Muscle of back (tissue), 11 donors: ENCODE data around the gene CLNK. TPM values are rescaled to one million over a fixed set of nuclear protein-coding genes. Genes with fewer than 3 reads are reported as not detected.
"Not testable (repeated sequence)": the region's sequence is repeated elsewhere in the genome, so short reads cannot be mapped to it uniquely, and the experiment has no call there.

Experiments
- DNase-seq, 3 donors: peaks; one replicate each; pipeline versions ENCODE4 v3.0.0 to v3.0.0-alpha.2; 2013
- polyA plus RNA-seq, 10 donors: library from polyadenylated mRNA; unstranded; fragments of 120-200 nt; gene quantifications; one replicate each; pipeline ENCODE4 v1.2.1, GENCODE V29; 2013; ENCODE audit not compliant: insufficient read length in 10 of 10

CLNK gene
- polyA plus RNA-seq, 10 donors: 0.11 to 0.43 (median 0.19) TPM

DNA sequence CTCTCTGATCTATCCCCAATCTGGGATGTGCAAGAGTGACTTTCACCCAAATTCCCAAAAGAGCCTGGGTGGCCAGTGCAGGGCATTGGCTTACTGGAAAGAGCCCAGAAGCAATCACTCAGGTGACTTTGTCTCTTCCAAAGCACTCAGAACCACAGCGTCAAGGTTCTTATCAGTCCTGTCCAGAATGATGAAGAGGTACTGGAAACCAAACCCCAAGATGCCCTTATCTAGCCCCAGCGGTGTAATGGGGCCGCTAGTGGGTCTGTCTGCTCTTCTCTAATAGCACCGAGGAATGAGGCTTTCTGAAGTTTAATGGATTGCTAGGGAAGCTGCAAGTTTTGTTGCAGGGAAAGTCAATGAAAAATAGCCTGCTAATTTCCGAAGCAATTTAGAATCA, 21.6 kb downstream of the CLNK start:
- no peak for DNase-seq

DNA sequence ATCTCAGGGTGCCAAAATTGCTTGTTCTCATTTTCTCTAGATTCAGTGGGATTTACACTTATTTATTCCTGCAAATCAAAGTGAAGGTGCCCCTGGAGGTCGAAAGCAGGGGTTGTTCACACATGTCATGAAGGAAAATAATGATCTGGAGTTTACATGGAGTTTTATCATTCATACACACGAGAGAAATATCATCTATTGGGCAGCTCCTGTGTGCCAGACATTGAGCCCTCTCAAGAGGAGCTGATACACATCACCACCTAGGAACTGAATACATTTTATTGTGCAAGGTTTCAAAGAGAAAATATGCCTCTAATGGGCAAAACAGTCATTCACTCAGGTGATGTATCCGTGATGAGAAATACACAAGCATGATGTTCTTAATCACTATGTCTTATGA, 23.5 kb downstream of the CLNK start:
- DNase-seq: no peak

DNA sequence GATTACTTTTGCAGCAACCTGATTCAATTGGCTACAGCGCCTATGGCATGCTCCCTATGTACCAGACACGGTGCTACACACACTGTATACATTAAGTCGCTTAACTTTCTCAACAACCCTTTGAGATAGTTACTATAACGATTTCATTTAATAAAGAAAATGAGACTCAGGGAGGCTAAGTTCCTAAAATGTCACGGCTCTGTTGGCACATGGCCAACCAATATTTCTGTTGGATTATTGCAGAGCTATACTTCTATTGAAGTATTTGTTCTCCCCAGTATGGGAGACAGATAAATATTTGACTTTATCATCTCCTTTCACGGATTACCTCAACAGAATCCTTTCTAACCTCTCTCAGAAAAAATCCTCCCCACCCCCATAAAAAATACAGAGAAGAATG, 25.3 kb downstream of the CLNK start:
- DNase-seq: no peak

DNA sequence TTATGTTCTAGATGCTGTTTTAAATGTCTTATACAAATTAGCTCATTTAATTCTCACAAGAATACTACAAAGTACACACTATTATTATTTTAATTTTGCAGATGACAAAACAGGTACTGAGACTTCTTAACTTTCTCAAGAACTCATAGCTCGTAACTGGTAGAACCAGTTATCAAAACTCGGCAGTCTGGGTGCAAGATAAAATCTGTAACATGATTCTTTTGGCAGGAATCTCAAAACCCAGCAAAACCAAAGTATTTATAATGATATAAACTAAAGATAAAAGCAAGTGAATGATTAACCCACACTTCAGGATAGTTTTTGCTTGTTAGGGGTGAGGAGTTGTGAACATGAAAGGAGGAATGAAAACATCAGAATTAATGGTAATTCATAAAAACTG, 27.6 kb downstream of the CLNK start:
- no peak for DNase-seq

DNA sequence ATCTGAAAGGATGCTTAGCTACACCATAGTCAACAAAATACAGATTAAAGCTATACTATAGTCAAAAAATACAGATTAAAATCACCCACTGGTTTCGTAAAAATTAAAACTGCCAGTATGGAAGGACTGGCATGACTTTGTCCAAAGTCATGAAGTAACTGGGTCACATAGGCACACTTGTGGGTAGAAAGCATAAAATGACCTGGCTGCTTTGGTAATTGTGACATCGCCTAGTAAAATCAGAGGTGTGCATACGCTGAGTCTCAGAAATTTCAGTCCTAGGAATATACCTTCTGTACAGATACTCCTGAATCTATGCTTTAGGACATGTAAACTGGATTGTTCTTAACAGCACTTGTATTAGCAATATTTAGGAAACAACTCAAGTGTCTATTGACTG, 28.1 kb downstream of the CLNK start:
- no peak for DNase-seq

DNA sequence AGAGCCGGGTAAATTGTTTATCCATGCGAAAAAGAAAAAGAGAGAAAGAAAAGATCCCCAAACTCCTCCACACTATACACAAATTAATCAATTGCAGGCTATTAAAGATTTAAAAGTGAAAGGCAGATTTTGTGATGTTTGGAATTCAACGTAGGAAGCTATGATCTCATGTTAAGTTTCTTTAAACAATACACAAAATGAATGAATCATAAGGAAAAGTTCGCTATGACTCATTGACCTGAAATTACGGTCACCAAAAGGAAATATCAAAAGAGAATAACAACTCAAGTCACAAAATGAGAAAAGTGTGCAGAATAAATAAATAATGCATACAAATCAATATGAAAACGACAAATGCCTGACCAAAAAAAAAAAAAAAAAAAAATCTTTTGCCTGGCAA, 28.6 kb downstream of the CLNK start:
- peak in 1 of 3 donors; percentile 8 for DNase-seq

DNA sequence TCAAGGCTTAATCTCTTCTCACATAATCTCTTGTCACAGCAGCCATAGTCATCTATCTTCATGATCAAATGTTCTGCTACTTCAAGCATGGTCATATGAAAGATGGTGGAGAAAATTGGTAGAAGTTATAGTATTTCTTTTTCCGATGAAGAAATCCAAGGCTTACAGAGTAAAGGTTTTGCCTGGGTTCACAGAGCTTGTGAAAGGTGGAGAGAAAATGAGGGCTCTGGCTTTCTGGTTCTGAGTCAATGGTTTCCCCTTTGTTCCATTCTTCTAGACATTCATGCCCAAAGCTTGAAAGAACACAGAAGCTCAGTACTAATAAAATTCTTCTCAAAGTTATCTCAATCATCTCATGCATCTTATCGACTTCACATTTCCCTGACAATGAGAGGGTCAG, 36.1 kb downstream of the CLNK start:
- no peak for DNase-seq

DNA sequence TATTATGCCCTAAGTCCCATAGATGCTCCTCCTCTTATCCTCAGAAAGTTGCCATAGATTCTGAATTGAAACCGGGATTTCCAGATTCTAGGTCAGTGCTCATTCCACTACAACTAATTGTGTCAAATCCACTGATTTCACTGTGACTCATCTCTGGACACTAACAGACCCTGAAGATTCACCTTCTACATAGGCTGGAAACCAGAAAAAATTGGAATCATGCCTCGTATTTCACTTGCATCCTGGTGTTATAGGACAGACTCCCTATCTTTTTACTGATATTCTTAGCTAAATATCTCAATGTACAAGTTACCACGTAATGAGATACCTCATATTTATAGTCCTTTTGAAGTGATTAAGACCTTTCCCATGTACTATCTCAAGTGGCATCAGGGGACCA, 36.7 kb downstream of the CLNK start:
- no peak for DNase-seq

DNA sequence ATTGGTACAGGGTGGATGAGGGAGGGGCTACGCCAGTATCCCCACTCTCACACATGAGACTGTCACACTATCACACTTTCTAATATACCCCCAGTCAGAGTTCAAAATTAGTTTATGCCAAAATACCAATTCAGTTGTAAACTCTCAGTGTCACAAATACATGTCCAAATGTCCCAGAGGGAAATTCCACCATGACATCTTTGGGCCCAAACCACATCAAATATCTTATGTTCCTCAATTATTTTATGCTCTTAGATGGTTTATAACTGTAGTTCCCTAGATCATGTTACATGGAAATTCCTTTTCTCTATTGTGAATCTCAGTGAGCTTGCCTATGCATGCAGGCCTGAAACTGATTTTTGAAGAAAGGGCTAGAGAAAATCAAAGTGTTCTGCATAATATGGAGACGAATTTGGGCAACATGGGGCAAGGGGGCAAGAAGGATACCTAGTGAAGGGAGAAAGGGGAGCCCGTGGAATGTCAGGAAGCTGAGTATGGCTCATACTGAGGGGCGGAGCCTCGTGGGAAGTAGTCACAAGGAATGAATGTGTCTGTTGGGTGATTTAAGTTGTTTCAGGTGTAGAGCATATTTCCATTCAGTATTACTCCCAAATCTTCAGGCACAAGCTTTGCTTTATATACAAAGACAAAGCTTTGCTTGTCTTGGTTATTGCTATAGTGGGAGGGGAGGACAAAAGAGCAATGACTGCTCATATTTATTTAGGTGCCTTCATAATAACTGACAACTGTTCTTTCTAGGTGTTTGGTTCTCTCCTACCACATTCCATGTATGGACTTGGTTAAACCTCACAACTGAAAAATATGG, 40.8 kb downstream of the CLNK start:
- no peak for DNase-seq

DNA sequence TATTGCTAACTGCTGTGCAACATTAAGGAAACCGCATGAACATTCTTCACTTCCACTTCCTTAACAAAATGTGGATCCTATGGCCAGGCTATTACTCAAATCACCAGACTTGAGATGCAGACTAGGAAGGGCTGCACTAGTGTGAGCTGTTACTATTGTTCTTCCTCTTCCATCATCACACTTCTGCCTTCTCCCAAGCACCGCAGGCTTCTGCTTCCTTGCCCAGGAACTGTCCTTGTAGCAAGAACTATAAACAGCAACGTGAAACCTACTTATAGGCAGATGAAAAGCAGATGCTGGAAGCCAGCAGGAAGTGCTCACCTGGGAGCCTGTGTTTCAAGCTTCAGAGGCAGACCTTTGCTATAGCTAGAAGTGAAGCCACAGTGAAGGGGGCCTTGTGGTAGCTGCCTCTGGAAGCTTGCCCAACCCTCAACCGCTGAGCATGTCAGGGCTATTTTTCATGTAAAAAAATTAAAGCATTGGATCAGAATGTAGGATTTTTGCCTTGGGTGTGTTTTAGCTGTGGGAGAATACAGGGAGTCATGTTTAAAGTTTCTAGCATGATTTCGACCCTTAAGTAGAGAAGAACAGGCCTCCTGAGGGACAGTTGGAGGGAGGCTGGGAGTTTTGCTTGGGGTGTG, 43.9 kb downstream of the CLNK start:
- peak; percentile 15 to 46 (median 24) for DNase-seq

DNA sequence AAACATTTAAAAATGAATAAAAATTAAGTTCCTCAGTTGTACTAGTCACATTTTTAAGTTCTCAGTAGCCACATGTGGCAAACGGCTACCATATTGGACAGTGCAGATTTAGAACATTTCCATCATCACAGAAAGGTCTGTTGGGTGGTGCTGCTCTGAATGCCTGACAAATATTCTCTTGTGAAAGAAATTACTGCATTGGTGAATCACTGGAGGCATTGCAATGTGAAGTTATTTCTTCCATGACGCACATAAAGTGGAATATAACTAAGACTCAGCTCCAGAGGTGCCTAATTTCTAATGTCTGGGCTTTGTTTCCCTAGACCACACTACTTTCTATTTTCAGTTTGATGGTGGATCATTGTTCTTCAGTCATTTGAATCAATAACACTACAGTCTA, 44.9 kb downstream of the CLNK start:
- peak in 1 of 3 donors; percentile 7 for DNase-seq

DNA sequence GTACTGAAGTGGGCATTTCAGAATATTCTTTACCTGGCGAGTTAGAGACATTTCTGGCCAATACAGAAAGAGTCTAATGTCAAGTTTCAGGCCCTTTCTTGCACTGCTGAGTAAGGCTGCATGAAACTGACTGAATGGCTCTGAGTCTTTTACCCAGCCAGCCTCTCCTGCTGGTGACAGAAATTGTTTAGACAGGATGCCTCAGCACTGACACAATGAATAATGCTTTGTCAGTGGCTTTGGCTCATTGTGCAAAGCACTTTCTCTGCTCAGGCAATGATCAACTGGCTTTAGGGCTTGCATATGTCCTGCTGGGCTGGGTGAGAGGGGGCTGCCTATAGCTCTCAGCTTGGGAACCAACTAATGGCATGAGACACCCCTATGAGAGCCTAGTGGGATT, 45.5 kb downstream of the CLNK start:
- DNase-seq: no peak

DNA sequence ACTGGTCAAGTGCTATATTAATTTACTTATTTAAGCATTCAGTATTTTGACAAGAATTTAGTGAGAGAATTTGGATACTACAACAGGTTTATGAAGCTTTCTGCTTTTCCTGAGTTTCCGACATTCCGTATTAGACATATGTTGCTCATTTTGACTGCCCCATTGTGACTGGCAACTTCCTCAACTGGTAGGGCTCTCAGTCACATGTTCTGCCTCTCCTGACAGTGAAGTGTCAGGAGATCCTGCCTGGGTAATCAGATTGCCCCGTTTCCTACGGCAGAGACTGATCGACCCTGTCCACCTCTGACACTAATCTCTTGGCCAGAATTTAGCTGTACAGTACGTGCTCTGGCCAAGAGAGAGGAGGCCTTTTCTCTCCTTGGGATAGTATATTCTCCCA, 49.5 kb downstream of the CLNK start:
- DNase-seq: peak in 1 of 3 donors; percentile 21

DNA sequence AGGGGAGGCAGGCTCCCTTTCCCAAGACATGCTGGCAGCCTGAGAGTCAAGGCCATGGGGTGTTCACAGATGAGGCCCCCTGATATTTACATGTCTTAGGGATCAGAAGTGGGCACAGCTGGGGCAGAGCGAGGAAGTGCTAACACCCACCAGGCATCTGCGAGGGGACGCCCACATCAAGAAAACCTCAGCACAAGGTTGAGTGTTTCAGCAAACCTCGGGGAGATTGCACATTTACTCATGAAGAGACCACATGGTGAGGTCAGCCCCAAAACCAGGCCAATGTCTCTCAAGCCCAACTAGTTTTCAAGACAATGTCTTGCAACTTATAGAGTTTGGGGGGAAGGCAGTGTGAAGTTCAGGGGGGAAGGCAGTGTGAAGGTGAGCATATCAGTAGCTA, 55.2 kb downstream of the CLNK start:
- DNase-seq: no peak

DNA sequence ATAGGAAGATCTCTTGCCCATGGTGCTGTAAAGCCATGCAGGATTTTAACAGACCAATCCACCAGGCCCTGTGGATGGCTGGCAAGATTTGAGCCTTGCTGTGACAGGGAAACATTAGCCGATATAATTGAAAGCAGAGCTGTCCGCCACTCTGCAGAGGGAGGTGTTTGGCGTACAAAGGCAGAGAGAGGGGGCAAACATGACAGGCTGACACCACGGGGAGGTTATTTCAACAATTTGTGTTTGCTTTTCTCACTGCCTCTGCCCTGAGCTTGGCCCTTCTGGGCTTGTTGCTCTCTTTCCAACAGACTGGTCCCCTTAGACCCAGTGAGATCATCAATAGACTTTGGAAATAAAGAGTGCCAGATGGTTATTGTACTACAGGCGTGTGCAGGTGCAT, 59.4 kb downstream of the CLNK start:
- DNase-seq: peak in 2 of 3 donors; percentile 11 to 22

DNA sequence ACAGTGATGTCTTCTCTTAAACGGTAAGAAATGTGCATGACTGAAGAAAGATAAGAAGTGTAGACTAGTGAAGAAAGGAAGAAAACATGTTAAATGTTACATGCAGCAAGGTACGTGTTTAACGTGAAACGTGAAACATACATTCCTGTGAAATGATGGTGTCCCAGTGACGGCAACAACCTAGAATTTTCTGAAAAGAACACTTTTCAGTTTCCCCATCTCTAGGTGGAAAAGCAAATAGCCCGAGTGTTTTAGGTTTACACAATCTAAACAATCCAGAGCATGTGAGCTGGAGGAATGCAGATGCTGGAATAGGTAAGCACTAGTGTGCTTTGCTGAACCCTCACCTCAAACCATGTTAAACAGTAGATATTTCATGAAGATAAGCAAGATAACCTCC, 60.7 kb downstream of the CLNK start:
- no peak for DNase-seq

DNA sequence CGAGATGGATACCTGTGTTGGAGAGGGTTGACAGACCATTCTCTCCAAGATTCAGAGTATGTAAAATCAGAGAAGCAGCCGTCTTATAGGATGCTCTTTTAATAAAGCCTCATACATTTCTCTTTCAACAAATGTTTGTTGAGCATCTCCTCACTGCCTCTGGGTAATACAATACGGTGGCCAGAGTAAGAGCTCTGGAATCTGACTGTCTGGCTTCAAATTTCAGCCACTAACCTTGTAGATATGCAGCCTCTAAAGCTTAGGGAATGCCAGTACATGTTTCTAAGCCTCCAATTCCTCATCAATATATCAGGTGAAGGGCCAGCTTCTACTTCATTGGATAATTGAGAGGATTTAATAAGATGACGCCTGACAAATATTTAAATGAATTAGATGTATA, 61.3 kb downstream of the CLNK start:
- DNase-seq: no peak

DNA sequence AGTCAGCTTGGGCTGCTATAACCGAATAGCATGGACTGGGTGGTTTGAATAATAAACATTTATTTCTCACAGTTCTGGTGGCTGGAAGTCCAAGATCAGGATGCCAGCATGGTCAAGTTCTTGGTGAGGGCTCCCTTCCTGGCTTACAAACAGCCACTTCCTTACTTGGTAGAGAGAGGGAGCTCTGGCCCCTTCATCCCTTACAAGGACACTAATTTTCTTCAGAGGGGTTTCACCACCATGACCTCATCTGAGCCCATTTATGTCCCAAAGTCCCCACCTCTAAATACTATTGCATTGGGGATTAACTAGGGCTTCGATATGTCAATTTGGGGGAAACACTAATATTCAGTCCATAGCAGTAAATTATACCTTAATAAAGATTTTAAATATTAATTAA, 61.8 kb downstream of the CLNK start:
- no peak for DNase-seq

DNA sequence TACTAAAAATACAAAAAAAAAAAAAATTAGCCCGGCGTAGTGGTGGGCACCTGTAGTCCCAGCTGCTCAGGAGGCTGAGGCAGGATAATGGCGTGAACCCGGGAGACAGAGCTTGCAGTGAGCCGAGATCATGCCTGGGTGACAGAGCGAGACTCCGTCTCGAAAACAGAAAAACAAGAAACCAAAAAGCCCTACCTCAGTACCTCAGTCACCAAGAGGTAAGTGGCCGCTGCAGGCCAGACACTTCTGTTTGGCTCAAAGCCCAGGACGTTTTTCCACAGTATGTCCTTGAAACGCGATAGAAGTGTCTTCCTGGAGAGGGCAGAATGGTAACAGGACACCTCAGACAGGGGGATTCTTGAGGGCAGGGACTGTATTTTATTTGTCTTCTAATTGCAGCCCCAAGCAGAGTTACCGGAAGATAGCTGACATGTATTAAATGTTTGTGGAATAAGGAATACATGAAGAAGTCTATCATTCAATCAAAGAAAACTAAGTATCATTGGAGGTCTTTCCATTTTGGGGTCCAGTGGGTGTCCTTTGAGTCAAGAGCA, 63.6 kb downstream of the CLNK start:
- no peak for DNase-seq

DNA sequence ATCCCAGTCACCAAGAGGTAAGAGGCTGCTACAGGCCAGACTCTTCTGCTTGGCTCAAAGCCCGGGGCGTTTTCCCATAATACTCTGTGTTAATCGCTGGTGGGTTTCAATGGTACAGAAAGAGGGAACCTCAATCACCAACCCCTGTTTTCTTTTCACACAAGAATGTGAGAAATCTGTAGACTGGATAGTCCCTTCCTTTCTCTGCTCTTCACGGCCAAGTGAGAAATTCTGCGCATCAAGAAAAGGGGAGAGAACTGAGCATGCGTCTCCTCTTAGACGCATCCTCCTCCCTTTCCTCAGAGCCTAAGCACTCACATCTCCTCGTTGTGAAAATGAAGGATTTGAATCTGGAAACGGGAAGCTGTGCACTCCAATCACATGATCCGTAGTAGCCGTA, 64.7 kb downstream of the CLNK start:
- DNase-seq: no peak

DNA sequence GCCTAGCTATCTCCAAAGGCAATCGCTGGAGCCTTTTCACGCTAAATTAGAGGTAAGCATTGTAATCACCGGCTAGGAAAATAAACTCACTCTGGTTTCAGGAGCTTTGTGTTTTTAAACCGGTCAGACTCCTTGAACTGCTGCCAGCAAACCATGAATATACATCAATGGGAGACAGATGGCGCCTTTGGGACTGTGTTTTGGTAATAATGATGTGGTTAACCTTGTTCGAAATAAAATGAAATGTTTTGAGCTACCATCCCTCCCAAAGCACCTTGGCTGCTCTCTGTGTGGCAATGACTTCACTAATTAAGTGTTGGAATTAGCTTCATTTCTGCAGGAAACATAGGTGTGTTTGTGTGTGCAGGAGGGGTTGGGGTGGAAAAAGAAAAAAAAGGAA, 65.3 kb downstream of the CLNK start:
- no peak for DNase-seq

DNA sequence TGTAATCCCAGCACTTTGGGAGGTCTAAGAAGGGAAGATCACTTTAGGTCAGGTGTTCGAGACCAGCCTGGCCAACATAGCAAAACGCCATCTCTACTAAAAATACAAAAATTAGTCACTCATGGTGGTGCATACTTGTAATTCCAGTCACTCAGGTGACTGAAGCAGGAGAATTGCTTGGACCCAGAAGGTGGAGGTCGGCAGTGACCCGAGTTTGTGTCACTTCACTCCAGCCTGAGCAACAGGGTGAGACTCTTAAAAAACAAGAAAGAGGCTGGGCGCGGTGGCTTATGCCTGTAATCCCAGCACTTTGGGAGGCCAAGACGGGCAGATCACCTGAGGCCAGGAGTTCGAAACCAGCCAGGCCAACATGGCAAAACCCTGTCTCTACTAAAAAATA, 69.6 kb downstream of the CLNK start:
- not testable (repeated sequence) for DNase-seq

DNA sequence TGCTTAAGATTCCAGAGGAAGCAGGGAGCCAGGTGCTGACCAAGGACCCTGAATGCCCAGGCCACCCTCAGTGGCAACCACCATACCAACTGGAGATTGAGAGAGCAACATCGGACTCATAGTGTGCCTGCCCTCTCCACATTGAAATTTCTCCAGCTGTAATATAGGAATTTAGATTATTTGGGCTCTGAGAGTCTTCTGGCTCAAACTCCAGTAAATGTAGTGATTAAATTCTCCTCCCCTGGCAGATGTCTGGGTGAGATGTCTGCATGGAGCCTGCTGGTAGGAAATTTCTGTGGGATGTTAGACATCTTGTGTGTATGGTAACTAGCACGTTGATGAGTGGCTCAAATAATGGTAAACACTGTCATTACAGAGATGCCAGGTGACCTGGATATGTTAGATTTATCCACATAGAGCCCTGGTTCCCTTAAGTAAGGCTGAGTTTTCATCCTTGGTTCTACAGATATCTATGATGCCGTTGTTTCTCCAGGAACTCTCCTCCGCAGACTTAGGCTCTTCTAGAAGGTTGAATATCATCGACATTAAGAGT, 70.6 kb downstream of the CLNK start:
- DNase-seq: no peak
